H1 (cell line): ENCODE measurements around the gene TCERG1. TPM values are rescaled to one million over a fixed set of nuclear protein-coding genes. Genes with fewer than 3 reads are reported as not detected.

ENCODE experiments used
- CTCF ChIA-PET: fragments of 300-600 bp; sonication (Branson Sonifier 250); formaldehyde crosslinking; loops from one replicate; lab custom pipeline; 2021; ENCODE audit not compliant: partially characterized antibody; lab: Charles Lee
- POLR2A ChIA-PET: fragments of 300-600 bp; sonication (Branson Sonifier 250); formaldehyde crosslinking; loops from one replicate; lab custom pipeline; 2021; ENCODE audit warnings: inconsistent platforms; ENCODE audit not compliant: partially characterized antibody; lab: Charles Lee
- DNase-seq, 2 experiments: peaks; one replicate each; pipeline versions ENCODE4 v3.0.0 to v3.0.0-alpha.2; 2010 to 2022; ENCODE audit warnings: low spot score in 2 of 2, low read depth in 1 of 2, mixed read lengths in 1 of 2
- FAIRE-seq: peaks from 2 replicates; lab custom pipeline; 2011; peaks lifted over from hg19 to GRCh38; lab: Jason Lieb, UNC
- H2AFZ ChIP-seq: 2 replicates; pipeline ENCODE4 v1.8.1; 2012; ENCODE audit warnings: low read length, inconsistent platforms
- H2AK5ac ChIP-seq: 2 replicates; pipeline ENCODE4 v1.6.1; 2013; ENCODE audit warnings: low read depth, low read length
- H2BK120ac ChIP-seq: replicated peaks from 2 replicates; pipeline ENCODE3; 2013; ENCODE audit warnings: low read depth, low read length, inconsistent platforms
- H2BK12ac ChIP-seq: 2 replicates; pipeline ENCODE4 v1.6.1; 2013; ENCODE audit warnings: low read depth, low read length
- H2BK15ac ChIP-seq: 2 replicates; pipeline ENCODE4 v1.6.1; 2013; ENCODE audit warnings: low read length
- H2BK20ac ChIP-seq: 2 replicates; pipeline ENCODE4 v1.6.1; 2013; ENCODE audit warnings: low read length
- H2BK5ac ChIP-seq: 2 replicates; pipeline ENCODE4 v1.6.1; 2013; ENCODE audit warnings: low read depth, low read length
- H3K14ac ChIP-seq: 2 replicates; pipeline ENCODE4 v1.6.1; 2013; ENCODE audit warnings: inconsistent platforms; ENCODE audit not compliant: insufficient read length
- H3K18ac ChIP-seq: 2 replicates; pipeline ENCODE4 v1.6.1; 2013; ENCODE audit warnings: low read length; ENCODE audit errors: extremely low read depth
- H3K23ac ChIP-seq: 2 replicates; pipeline ENCODE4 v1.6.1; 2013; ENCODE audit warnings: inconsistent platforms; ENCODE audit not compliant: insufficient read length
- H3K23me2 ChIP-seq: 2 replicates; pipeline ENCODE4 v1.6.1; 2013; ENCODE audit warnings: low read depth, low read length
- H3K27ac ChIP-seq: 2 replicates; pipeline ENCODE4 v1.6.1; 2011; ENCODE audit warnings: low read depth, low read length, inconsistent platforms
- H3K27me3 ChIP-seq, 4 experiments: replicated peaks in 1 of 4; 1 replicate in 1 of 4; 2 replicates in 3 of 4; pipeline versions ENCODE4 v1.6.1 to v1.8.1; 2011 to 2013; ENCODE audit warnings: low read length in 3 of 4, mild to moderate bottlenecking in 3 of 4, inconsistent platforms in 2 of 4, mixed read lengths in 2 of 4, moderate library complexity in 1 of 4; ENCODE audit not compliant: control insufficient read depth in 3 of 4, insufficient read depth in 3 of 4; ENCODE audit errors: extremely low read depth in 1 of 4
- H3K36me3 ChIP-seq, 4 experiments: 2 replicates each; pipeline versions ENCODE4 v1.6.1 to v1.8.1; 2011 to 2013; ENCODE audit warnings: mild to moderate bottlenecking in 4 of 4, low read length in 3 of 4, moderate library complexity in 2 of 4, control low read depth in 1 of 4, inconsistent platforms in 1 of 4; ENCODE audit not compliant: insufficient read depth in 4 of 4, control insufficient read depth in 2 of 4
- H3K4ac ChIP-seq: replicated peaks from 2 replicates; pipeline ENCODE3; 2013; ENCODE audit warnings: low read length, low read depth, mixed read lengths, inconsistent platforms; ENCODE audit not compliant: insufficient read length
- H3K4me1 ChIP-seq, 4 experiments: replicated peaks in 1 of 4; 1 replicate in 1 of 4; 2 replicates in 3 of 4; pipeline versions ENCODE4 v1.6.1 to v1.8.1; 2011 to 2013; ENCODE audit warnings: low read length in 3 of 4, inconsistent platforms in 2 of 4, mixed read lengths in 1 of 4; ENCODE audit not compliant: insufficient read depth in 4 of 4, control insufficient read depth in 3 of 4
- H3K4me2 ChIP-seq, 2 experiments: 2 replicates each; pipeline versions ENCODE4 v1.6.1 to v1.8.1; 2011 to 2013; ENCODE audit warnings: low read depth in 2 of 2, low read length in 2 of 2, control low read depth in 1 of 2, inconsistent platforms in 1 of 2, mild to moderate bottlenecking in 1 of 2; ENCODE audit not compliant: insufficient read depth in 1 of 2
- H3K4me3 ChIP-seq, 4 experiments: fragments of 200-600, 300-600 bp in 1 of 4; sonication (generic), shearing (Covaris generic), sonication (Bioruptor Twin) in 1 of 4; 2 replicates each; pipeline versions ENCODE4 v1.5.1 to v1.8.1; 2011 to 2016; ENCODE audit warnings: low read length in 4 of 4, low read depth in 3 of 4, control low read depth in 2 of 4, inconsistent platforms in 2 of 4, mild to moderate bottlenecking in 2 of 4, mixed read lengths in 1 of 4, moderate library complexity in 1 of 4; ENCODE audit not compliant: insufficient read depth in 2 of 4; ENCODE audit errors: extremely low read depth in 1 of 4
- H3K56ac ChIP-seq: replicated peaks from 2 replicates; pipeline ENCODE3; 2013; ENCODE audit warnings: low read depth, mild to moderate bottlenecking, mixed read lengths, low read length, inconsistent platforms; ENCODE audit not compliant: insufficient read length
- H3K79me1 ChIP-seq: 2 replicates; pipeline ENCODE4 v1.6.1; 2013; ENCODE audit warnings: low read depth, low read length, control low read depth
- H3K79me2 ChIP-seq, 2 experiments: 2 replicates each; pipeline versions ENCODE4 v1.6.1 to v1.8.1; 2012 to 2013; ENCODE audit warnings: low read length in 2 of 2, mild to moderate bottlenecking in 2 of 2, inconsistent platforms in 1 of 2; ENCODE audit not compliant: insufficient read depth in 2 of 2, control insufficient read depth in 1 of 2
- H3K9ac ChIP-seq, 4 experiments: replicated peaks in 1 of 4; 1 replicate in 1 of 4; 2 replicates in 3 of 4; pipeline versions ENCODE4 v1.6.1 to v1.8.1; 2011 to 2013; ENCODE audit warnings: low read depth in 3 of 4, low read length in 3 of 4, control low read depth in 2 of 4, mild to moderate bottlenecking in 2 of 4, moderate library complexity in 2 of 4, inconsistent platforms in 1 of 4; ENCODE audit errors: extremely low read depth in 1 of 4
- H3K9me3 ChIP-seq, 2 experiments: 2 replicates each; pipeline versions ENCODE4 v1.6.1 to v1.8.1; 2012 to 2013; ENCODE audit warnings: mild to moderate bottlenecking in 2 of 2, moderate library complexity in 2 of 2, control low read depth in 1 of 2, inconsistent platforms in 1 of 2, low read depth in 1 of 2, low read length in 1 of 2, mixed read lengths in 1 of 2; ENCODE audit not compliant: insufficient read depth in 2 of 2
- H4K20me1 ChIP-seq, 2 experiments: replicated peaks in 1 of 2; 2 replicates each; pipeline versions ENCODE3 to v1.8.1; 2011 to 2013; ENCODE audit warnings: inconsistent platforms in 2 of 2, low read length in 2 of 2, mild to moderate bottlenecking in 1 of 2; ENCODE audit not compliant: insufficient read depth in 2 of 2, control insufficient read depth in 1 of 2
- H4K5ac ChIP-seq: 2 replicates; pipeline ENCODE4 v1.6.1; 2013; ENCODE audit warnings: low read length, low read depth, mixed read lengths, inconsistent platforms; ENCODE audit not compliant: insufficient read length
- H4K8ac ChIP-seq: 2 replicates; pipeline ENCODE4 v1.8.0; 2013; ENCODE audit warnings: mild to moderate bottlenecking, moderate library complexity, low read length, inconsistent platforms; ENCODE audit not compliant: insufficient read depth; ENCODE audit errors: extremely low read depth
- H4K91ac ChIP-seq: replicated peaks from 2 replicates; pipeline ENCODE3; 2013; ENCODE audit warnings: low read length, mixed read lengths, inconsistent platforms; ENCODE audit not compliant: insufficient read length
- SIN3A ChIP-seq, 2 experiments: IDR thresholded peaks in 1 of 2; conservative IDR thresholded peaks in 1 of 2; 2 replicates each; pipeline ENCODE4 v1.6.1; 2011 to 2012; ENCODE audit warnings: low read length in 2 of 2, improper control_type of control experiment in 1 of 2, low read depth in 1 of 2, mild to moderate bottlenecking in 1 of 2
- SP2 ChIP-seq: IDR thresholded peaks from 2 replicates; pipeline ENCODE4 v1.6.1; 2012; ENCODE audit warnings: mild to moderate bottlenecking, low read length, inconsistent platforms
- TCF12 ChIP-seq: IDR thresholded peaks from 2 replicates; pipeline ENCODE4 v1.6.1; 2011; ENCODE audit warnings: low read depth, mild to moderate bottlenecking, low read length
- WGBS, 2 experiments: shearing (Covaris generic) in 1 of 2; methylation state at CpG; one replicate each; pipeline versions ENCODE4 v1.1.6 to v1.1.7; 2013 to 2015; ENCODE audit warnings: low lambda C conversion rate in 2 of 2, mixed read lengths in 2 of 2, inconsistent platforms in 1 of 2, low coverage in 1 of 2, missing lambda C conversion rate in 1 of 2; ENCODE audit not compliant: insufficient replicate concordance in 2 of 2, insufficient coverage in 1 of 2, insufficient read length in 1 of 2; ENCODE audit errors: extremely low coverage in 1 of 2, missing lambda C conversion rate in 1 of 2; 5-methylcytosine and 5-hydroxymethylcytosine counted together
- polyA plus RNA-seq, 7 experiments: library from polyadenylated mRNA; depleted of rRNA in 3 of 7; stranded (reverse) in 5 of 7; unstranded in 2 of 7; fragments of >200 nt in 5 of 7; fragments of 200-250 nt in 2 of 7; gene quantifications; 1 replicate in 5 of 7; 2 replicates in 1 of 7; 4 replicates in 1 of 7; pipeline versions ENCODE4 v1.2.1 to v1.2.3, GENCODE V29; 2011 to 2013; ENCODE audit warnings: missing spikeins in 2 of 7, mixed read lengths in 2 of 7
- total RNA-seq: library from RNA; stranded (reverse); fragmentation: NEBNext Ultra II Directional; extraction: Animal tissue kit (Norgen Biotek cat#: 25700); gene quantifications from 2 replicates; pipeline ENCODE4 v1.2.1, GENCODE V29; 2021

Gene TCERG1
- total and polyA plus RNA-seq, 2 of the 8 experiments (the other 6 are each of a cell fraction or from before 2014, with no cell fraction given), result 105 to 122 TPM

DNA sequence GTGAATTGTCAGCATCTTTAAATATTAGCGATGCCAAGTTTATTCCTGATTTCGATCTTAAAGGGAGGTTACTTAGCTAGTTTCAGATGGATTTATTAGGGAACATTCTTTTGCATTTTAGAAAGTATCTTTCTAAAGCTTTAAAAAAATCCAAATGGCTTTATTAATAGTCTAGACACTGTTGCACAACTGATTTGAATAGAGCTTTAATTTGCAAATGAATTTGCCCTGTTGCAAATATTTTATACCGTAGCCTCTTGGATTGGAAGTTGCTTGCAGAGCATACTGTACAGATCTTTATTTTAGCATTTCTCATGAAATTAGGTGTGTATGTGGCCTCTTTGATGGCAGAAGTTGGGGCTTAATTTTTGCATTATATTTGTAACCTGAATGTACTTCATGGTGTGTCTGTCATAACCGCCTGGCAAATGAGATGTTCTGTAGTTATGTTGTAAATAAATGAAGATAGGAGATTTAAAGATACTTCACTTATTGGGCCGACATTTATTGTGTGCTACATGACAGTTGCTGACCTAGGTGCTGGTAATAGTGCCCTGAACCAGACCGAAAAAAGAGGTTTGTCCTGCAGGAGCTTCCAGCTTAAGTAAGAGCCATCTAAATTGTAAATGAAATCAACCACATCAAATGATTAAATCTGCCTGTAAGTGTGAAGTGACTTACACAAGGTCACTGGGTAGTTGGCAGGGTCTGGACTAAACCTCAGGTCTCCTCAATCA is 1.8 kb downstream of the TCERG1 start:
- peaks cover 9 to 20% of the 10 kb centered on the region in 2 experiments for H4K20me1 ChIP-seq
- DNase-seq (no peak), FAIRE-seq (no peak)
- H2AK5ac ChIP-seq, result no peak overlapping the region
- H3K79me1 ChIP-seq, result no peaks in the 10 kb centered on the region
- 0 out of 4 replicates have a peak, but pooled peaks of 1 of the 2 experiments have one; percentile 55 for TF ChIP-seq SIN3A (conservative IDR thresholded peaks at IDR 0.05 in 1 of 2, IDR thresholded peaks at IDR 0.05 in 1 of 2; ENCODE audit: low read depth in 1 of 2, low read length in 2 of 2)
- no peak for TF ChIP-seq SP2
- no peak for TF ChIP-seq TCF12
- ChIA-PET POLR2A (interaction anchor here (0.6 to 1.6 kb wide), 3 partner anchors 29 to 940 kb away, joined by 3 to 5 read pairs (median 3); no protein-coding TSS in a partner anchor), CTCF (interaction anchor here (0.8 kb wide), 1 partner anchor 170 kb away, joined by 4 read pairs; no protein-coding TSS in a partner anchor)
- H2BK120ac ChIP-seq, result no peak overlapping the region
- 0 out of 7 replicates have a peak, but pooled peaks cover 0 to 2% (median 0%) of the 10 kb centered on the region in 4 experiments for H3K27me3 ChIP-seq
- no peak overlapping the region for H2AFZ ChIP-seq
- no peak overlapping the region for H3K18ac ChIP-seq
- H3K56ac ChIP-seq, result no peak overlapping the region
- H4K5ac ChIP-seq, result no peak overlapping the region
- H3K4me1 ChIP-seq, result peaks cover 3 to 9% (median 4%) of the 10 kb centered on the region in 4 experiments; a peak in 4 of 7 replicates
- no peak overlapping the region for H2BK12ac ChIP-seq
- no peak overlapping the region for H4K91ac ChIP-seq
- peak overlapping the region; percentile 2 to 95 (median 84); a peak in 7 of 8 replicates for H3K4me3 ChIP-seq
- H3K27ac ChIP-seq, result no peak overlapping the region
- no peaks in the 10 kb centered on the region for H3K9me3 ChIP-seq
- no peak overlapping the region for H3K23ac ChIP-seq
- no peak overlapping the region for H2BK20ac ChIP-seq
- no peak overlapping the region for H4K8ac ChIP-seq
- H3K79me2 ChIP-seq, result peaks cover 42 to 69% of the 10 kb centered on the region in 2 experiments
- peaks cover 5% of the 10 kb centered on the region; the same call in 1 of the 2 replicates for H3K23me2 ChIP-seq
- 74% methylated on average over 6 of the region's 6 CpGs; no CpG with 5 or more reads in 1 of the 2 experiments for WGBS, 2 experiments
- H3K14ac ChIP-seq, result no peak overlapping the region
- no peak overlapping the region for H2BK15ac ChIP-seq
- H2BK5ac ChIP-seq, result no peak overlapping the region
- H3K4me2 ChIP-seq, result peak overlapping the region; percentile 74 to 80; a peak in 3 of 4 replicates
- H3K36me3 ChIP-seq, result no peaks in the 10 kb centered on the region
- H3K9ac ChIP-seq, result no peak overlapping the region; a peak in 1 of 7 replicates
- no peak overlapping the region for H3K4ac ChIP-seq
